HCT116 (cell line): ENCODE data around the gene CIZ1.

Experiments
- CBX3 ChIP-seq: IDR thresholded peaks from 2 replicates; pipeline ENCODE4 v1.6.1; 2012; ENCODE audit warnings: low read depth
- CEBPB ChIP-seq: IDR thresholded peaks from 2 replicates; pipeline ENCODE4 v1.6.1; 2012; ENCODE audit warnings: low read depth
- CTCF ChIP-seq, 3 experiments: fragments of 200-600 bp in 1 of 3; sonication (generic) in 1 of 3; IDR thresholded peaks in 2 of 3; conservative IDR thresholded peaks in 1 of 3; 2 replicates each; pipeline ENCODE4 v1.5.1; 2012 to 2017; ENCODE audit warnings: low read depth in 2 of 3, low read length in 2 of 3, antibody characterized with exemption in 1 of 3, borderline replicate concordance in 1 of 3, control low read depth in 1 of 3, mild to moderate bottlenecking in 1 of 3, mixed read lengths in 1 of 3, mixed run types in 1 of 3, moderate library complexity in 1 of 3; ENCODE audit not compliant: insufficient read depth in 1 of 3
- ELF1 ChIP-seq: IDR thresholded peaks from 2 replicates; pipeline ENCODE4 v1.6.1; 2012; ENCODE audit warnings: low read depth, borderline replicate concordance
- EZH2 ChIP-seq: fragments of 200-600 bp; sonication (generic); IDR thresholded peaks from 2 replicates; pipeline ENCODE4 v1.6.1; 2017; ENCODE audit warnings: antibody characterized with exemption, mixed run types
- FOSL1 ChIP-seq: IDR thresholded peaks from 2 replicates; pipeline ENCODE4 v1.6.1; 2012; ENCODE audit warnings: low read depth
- MAX ChIP-seq: IDR thresholded peaks from 2 replicates; pipeline ENCODE4 v1.6.1; 2012
- POLR2A ChIP-seq: IDR thresholded peaks from 2 replicates; pipeline ENCODE4 v1.7.0; 2011; ENCODE audit warnings: borderline replicate concordance; ENCODE audit not compliant: insufficient read depth, insufficient read length; ENCODE audit errors: extremely low read depth
- POLR2AphosphoS5 ChIP-seq: IDR thresholded peaks from 2 replicates; pipeline ENCODE4 v1.6.1; 2011; ENCODE audit warnings: mild to moderate bottlenecking, low read depth, low read length, moderate library complexity
- RAD21 ChIP-seq: IDR thresholded peaks from 2 replicates; pipeline ENCODE4 v1.6.1; 2012; ENCODE audit warnings: low read depth, mild to moderate bottlenecking
- REST ChIP-seq: IDR thresholded peaks from 2 replicates; pipeline ENCODE4 v1.6.1; 2012; ENCODE audit warnings: low read depth
- SRF ChIP-seq: IDR thresholded peaks from 2 replicates; pipeline ENCODE4 v1.6.1; 2012; ENCODE audit warnings: low read depth
- TCF7L2 ChIP-seq: IDR thresholded peaks from 2 replicates; pipeline ENCODE4 v1.7.0; 2011; ENCODE audit warnings: borderline replicate concordance, inconsistent platforms; ENCODE audit not compliant: insufficient read depth, insufficient read length; ENCODE audit errors: extremely low read depth

- TF ChIP-seq CTCF (IDR thresholded peaks at IDR 0.05 in 2 of 3, conservative IDR thresholded peaks at IDR 0.05 in 1 of 3; ENCODE audit: borderline replicate concordance in 1 of 3, insufficient read depth in 1 of 3, low read depth in 2 of 3, low read length in 2 of 3) (no peak), TCF7L2 (no peak), POLR2AphosphoS5 (no peak), CEBPB (no peak), REST (no peak), RAD21 (no peak), EZH2 (no peak), POLR2A (no peak), MAX (no peak), FOSL1 (no peak), SRF (no peak), ELF1 (no peak), CBX3 (no peak)
Observed at GRCh38 chr9:128121466-128121810, 69.9 kb downstream of the CIZ1 start.
